ENCODE measurements around the gene CDK15. TPM values are rescaled to one million over a fixed set of nuclear protein-coding genes. Genes with fewer than 3 reads are reported as not detected.
"Not testable (repeated sequence)": the region's sequence is repeated elsewhere in the genome, so short reads cannot be mapped to it uniquely, and the experiment has no call there.

Gene CDK15
- total and polyA plus RNA-seq, 2 donors (not counting 1 experiment from before 2014, with no cell fraction given), result not detected

DNA sequence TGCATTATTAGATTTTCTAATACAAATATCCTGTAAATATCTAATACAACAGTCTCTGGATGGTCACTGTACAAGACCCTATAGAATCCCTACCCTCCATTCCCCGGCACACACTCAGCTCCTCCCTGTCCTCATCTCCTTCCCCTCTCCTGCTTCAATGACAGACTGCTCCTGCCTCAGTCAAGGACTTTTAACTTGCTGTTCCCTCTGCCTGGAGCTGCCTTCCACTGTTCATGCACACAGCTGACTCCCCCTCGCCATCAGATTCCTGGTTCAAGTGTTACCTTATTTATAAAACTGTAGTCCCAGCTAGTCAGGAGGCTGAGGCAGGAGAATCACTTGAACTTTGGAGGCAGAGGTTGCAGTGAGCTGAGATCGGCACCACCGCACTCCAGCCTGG is 3.3 kb downstream of the CDK15 start:
- Histone ChIP-seq H3K4me1 (ENCODE audit: control insufficient read depth in 2 of 2, insufficient read depth in 2 of 2, low read length in 2 of 2) (no peaks in the 10 kb centered on the region), H4K20me1 (ENCODE audit: control insufficient read depth, insufficient read depth, low read length, poor library complexity, severe bottlenecking) (no peaks in the 10 kb centered on the region), H3K27ac (ENCODE audit: low read length in 2 of 2) (no peak overlapping the region), H3K9me3 (ENCODE audit: control extremely low read depth in 1 of 3, control insufficient read depth in 2 of 3, insufficient read depth in 1 of 3, low read length in 2 of 3) (no peaks in the 10 kb centered on the region), H3K4me3 (ENCODE audit: control extremely low read depth in 1 of 5, extremely low read depth in 1 of 5, insufficient read depth in 1 of 5, low read depth in 2 of 5, low read length in 4 of 5) (no peak overlapping the region), H3K79me2 (ENCODE audit: control insufficient read depth, insufficient read depth, low read length) (no peaks in the 10 kb centered on the region), H2AFZ (ENCODE audit: insufficient read depth, low read depth, low read length, poor library complexity, severe bottlenecking) (no peak overlapping the region), H3K27me3 (replicated peaks in 1 of 4; ENCODE audit: control extremely low read depth in 1 of 4, control insufficient read depth in 3 of 4, insufficient read depth in 4 of 4, low read length in 3 of 4) (no peaks in the 10 kb centered on the region), H3K9ac (ENCODE audit: low read length) (no peak overlapping the region), H3K4me2 (replicated peaks; ENCODE audit: low read depth, low read length, poor library complexity, severe bottlenecking) (no peak overlapping the region), H3K36me3 (replicated peaks in 1 of 2; ENCODE audit: control extremely low read depth in 1 of 2, control insufficient read depth in 1 of 2, extremely low read depth in 1 of 2, insufficient read depth in 2 of 2, low read length in 1 of 2) (no peaks in the 10 kb centered on the region)
- ChIA-PET CTCF (no interaction called here), POLR2A (no interaction called here)
- ATAC-seq (ENCODE audit: low read depth) (no peak), DNase-seq (no peak)
- Mint-ChIP-seq H3K9me3 (ENCODE audit: insufficient read depth) (no peaks in the 10 kb centered on the region), H3K27ac (no peak overlapping the region), H3K4me3 (no peak overlapping the region), H3K27me3 (peaks cover 18% of the 10 kb centered on the region), H3K4me1 (no peaks in the 10 kb centered on the region)
- WGBS (ENCODE audit: insufficient coverage), result 70% methylated on average over 2 of the region's 4 CpGs
- TF ChIP-seq, protein P1, sequence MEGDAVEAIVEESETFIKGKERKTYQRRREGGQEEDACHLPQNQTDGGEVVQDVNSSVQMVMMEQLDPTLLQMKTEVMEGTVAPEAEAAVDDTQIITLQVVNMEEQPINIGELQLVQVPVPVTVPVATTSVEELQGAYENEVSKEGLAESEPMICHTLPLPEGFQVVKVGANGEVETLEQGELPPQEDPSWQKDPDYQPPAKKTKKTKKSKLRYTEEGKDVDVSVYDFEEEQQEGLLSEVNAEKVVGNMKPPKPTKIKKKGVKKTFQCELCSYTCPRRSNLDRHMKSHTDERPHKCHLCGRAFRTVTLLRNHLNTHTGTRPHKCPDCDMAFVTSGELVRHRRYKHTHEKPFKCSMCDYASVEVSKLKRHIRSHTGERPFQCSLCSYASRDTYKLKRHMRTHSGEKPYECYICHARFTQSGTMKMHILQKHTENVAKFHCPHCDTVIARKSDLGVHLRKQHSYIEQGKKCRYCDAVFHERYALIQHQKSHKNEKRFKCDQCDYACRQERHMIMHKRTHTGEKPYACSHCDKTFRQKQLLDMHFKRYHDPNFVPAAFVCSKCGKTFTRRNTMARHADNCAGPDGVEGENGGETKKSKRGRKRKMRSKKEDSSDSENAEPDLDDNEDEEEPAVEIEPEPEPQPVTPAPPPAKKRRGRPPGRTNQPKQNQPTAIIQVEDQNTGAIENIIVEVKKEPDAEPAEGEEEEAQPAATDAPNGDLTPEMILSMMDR (IDR thresholded peaks at IDR 0.05), result no peak
- TF ChIP-seq EZH2 (IDR thresholded peaks at IDR 0.05; ENCODE audit: borderline replicate concordance, insufficient read depth, low read depth, low read length, poor library complexity, severe bottlenecking), result no peak
- intact Hi-C loops (cut with micrococcal nuclease), result no loop called here

DNA sequence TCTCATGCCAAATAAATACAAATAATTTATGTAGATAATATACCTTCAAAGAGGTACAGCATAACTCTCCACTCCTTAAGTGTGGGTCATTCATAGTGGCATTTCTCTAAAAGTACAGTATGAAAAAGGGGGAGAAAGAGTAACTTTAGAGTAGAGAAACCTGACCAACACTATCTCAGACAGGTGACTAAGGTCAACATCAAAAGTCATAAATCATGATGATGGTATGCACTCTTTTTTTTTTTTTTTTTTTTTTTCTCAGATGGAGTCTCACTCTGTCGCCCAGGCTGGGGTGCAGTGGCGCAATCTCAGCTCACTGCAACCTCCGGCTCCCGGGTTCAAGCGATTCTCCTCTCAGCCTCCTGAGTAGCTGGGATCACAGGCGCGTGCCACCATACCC is 4.3 kb downstream of the CDK15 start:
- H3K9me3 ChIP-seq (ENCODE audit: control extremely low read depth in 1 of 3, control insufficient read depth in 2 of 3, insufficient read depth in 1 of 3, low read length in 2 of 3); H3K4me1 Mint-ChIP-seq; ATAC-seq (ENCODE audit: low read depth); H3K9me3 Mint-ChIP-seq (ENCODE audit: insufficient read depth); H3K27ac ChIP-seq (ENCODE audit: low read length in 2 of 2); H4K20me1 ChIP-seq (ENCODE audit: control insufficient read depth, insufficient read depth, low read length, poor library complexity, severe bottlenecking); intact Hi-C loops (cut with micrococcal nuclease); H3K27ac Mint-ChIP-seq; H3K4me1 ChIP-seq (ENCODE audit: control insufficient read depth in 2 of 2, insufficient read depth in 2 of 2, low read length in 2 of 2); CTCF ChIA-PET; H3K4me3 ChIP-seq (ENCODE audit: control extremely low read depth in 1 of 5, extremely low read depth in 1 of 5, insufficient read depth in 1 of 5, low read depth in 2 of 5, low read length in 4 of 5); POLR2A ChIA-PET; H3K36me3 ChIP-seq (replicated peaks in 1 of 2; ENCODE audit: control extremely low read depth in 1 of 2, control insufficient read depth in 1 of 2, extremely low read depth in 1 of 2, insufficient read depth in 2 of 2, low read length in 1 of 2); H3K27me3 ChIP-seq (replicated peaks in 1 of 4; ENCODE audit: control extremely low read depth in 1 of 4, control insufficient read depth in 3 of 4, insufficient read depth in 4 of 4, low read length in 3 of 4); DNase-seq; H3K4me3 Mint-ChIP-seq; H3K4me2 ChIP-seq (replicated peaks; ENCODE audit: low read depth, low read length, poor library complexity, severe bottlenecking); H3K79me2 ChIP-seq (ENCODE audit: control insufficient read depth, insufficient read depth, low read length); H2AFZ ChIP-seq (ENCODE audit: insufficient read depth, low read depth, low read length, poor library complexity, severe bottlenecking); H3K9ac ChIP-seq (ENCODE audit: low read length): not testable (repeated sequence)
- peaks cover 17% of the 10 kb centered on the region for H3K27me3 Mint-ChIP-seq
- WGBS (ENCODE audit: insufficient coverage), result no CpG with 5 or more reads among the region's 7 CpGs

Data from B cell (primary cell).